ENCODE data around the gene NT5E.

GRCh38 chr6:85462673-85463072, 12.8 kb downstream of the NT5E start:
- TF ChIP-seq POLR2AphosphoS5 (IDR thresholded peaks at IDR 0.05; ENCODE audit: borderline replicate concordance, low read depth, low read length): no peak
- no peak for TF ChIP-seq EZH2 (IDR thresholded peaks at IDR 0.05)
- no peak for TF ChIP-seq FOXP2 (optimal IDR thresholded peaks at IDR 0.05; ENCODE audit: control extremely low read depth, extremely low read length, insufficient read depth)
